OCI-LY3 (cell line): ENCODE data around the gene PRAMEF18.
"Not testable (repeated sequence)": the region's sequence is repeated elsewhere in the genome, so short reads cannot be mapped to it uniquely, and the experiment has no call there.

Experiments
- EZH2phosphoT487 ChIP-seq: fragments of 200-600 bp; shearing (Covaris generic); IDR thresholded peaks from 2 replicates; pipeline ENCODE4 v1.6.1; 2018; ENCODE audit warnings: antibody characterized with exemption, mixed run types, low read depth
- TF ChIP-seq, protein P1 (sequence below): fragments of 200-600, 300-600 bp; sonication (generic); IDR thresholded peaks from 2 replicates; pipeline ENCODE4 v1.5.1; 2014; ENCODE audit warnings: antibody characterized with exemption, low read length, low read depth

DNA sequence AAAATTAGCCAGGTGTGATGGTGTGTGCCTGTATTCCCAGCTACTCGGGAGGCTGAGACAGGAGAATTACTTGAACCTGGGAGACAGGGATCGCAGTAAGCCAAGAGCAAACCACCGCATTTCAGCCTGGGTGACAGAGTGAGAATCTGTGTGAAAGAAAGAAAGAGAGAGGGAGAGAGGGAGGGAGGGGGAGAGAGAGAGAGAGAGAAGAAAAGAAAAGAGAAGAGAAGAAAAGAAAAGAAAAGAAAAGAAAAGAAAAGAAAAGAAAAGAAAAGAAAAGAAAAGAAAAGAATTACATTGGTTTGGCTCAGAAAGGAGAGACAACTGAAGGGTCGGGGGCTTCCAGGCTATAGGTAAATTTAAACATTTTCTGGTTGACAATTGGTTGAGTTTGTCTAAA lies 13.7 kb upstream of the PRAMEF18 start:
- TF ChIP-seq, protein P1, sequence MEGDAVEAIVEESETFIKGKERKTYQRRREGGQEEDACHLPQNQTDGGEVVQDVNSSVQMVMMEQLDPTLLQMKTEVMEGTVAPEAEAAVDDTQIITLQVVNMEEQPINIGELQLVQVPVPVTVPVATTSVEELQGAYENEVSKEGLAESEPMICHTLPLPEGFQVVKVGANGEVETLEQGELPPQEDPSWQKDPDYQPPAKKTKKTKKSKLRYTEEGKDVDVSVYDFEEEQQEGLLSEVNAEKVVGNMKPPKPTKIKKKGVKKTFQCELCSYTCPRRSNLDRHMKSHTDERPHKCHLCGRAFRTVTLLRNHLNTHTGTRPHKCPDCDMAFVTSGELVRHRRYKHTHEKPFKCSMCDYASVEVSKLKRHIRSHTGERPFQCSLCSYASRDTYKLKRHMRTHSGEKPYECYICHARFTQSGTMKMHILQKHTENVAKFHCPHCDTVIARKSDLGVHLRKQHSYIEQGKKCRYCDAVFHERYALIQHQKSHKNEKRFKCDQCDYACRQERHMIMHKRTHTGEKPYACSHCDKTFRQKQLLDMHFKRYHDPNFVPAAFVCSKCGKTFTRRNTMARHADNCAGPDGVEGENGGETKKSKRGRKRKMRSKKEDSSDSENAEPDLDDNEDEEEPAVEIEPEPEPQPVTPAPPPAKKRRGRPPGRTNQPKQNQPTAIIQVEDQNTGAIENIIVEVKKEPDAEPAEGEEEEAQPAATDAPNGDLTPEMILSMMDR = not testable (repeated sequence)
- TF ChIP-seq EZH2phosphoT487 = not testable (repeated sequence)
